ENCODE results near the gene NKAIN4.

DNA sequence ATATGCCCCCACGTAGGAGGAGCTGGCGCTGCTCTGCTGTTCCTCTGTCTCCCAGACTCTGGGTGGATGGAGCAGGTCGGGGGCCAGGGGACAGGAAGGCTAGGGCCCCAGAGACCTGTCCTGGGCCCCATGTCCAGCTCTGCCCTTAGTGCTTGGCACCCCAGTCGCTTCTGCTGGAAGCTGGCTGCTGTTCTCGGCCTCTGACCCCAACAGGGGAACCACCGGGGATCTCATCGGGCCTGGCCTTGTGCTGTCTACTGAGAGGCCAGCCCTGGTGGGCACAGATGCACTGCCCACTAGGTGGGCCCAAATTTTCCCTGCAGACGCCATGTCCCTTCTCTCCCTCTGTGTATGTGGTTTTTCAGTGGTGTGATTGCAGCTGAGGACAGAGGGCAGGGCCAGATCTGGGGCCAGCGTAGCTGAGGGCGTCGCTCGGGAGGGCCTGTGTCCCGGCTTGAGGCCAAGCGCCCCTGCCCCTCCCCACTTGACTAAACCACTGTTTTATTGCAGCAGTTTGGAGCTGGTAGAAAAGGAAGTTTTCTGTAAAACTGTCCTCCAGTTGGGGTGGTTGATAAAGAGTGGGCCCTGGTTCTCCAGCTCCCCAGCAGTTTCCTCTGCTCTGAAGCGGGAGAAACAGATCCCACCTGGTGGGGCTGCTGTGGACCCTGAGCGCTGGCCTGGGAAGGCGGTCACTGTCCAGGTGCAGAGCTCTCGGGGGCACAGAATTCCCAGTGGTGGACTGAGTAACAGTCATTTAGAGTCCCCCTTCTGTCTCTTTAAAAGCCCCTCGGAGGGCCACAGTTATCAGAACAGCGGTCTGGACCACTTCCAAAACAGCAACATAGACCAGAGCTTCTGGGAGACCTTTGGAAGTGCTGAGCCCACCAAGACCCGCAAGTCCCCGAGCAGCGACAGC is 32.8 kb upstream of the NKAIN4 start:
- TF ChIP-seq FOXM1 (IDR thresholded peaks at IDR 0.05; ENCODE audit: borderline replicate concordance, low read depth) (no peak), EP300 (IDR thresholded peaks at IDR 0.05; ENCODE audit: borderline replicate concordance) (no peak), ZBTB7A (IDR thresholded peaks at IDR 0.05; ENCODE audit: low read depth) (no peak), YY1 (IDR thresholded peaks at IDR 0.05; ENCODE audit: low read depth) (no peak), CEBPB (IDR thresholded peaks at IDR 0.05) (no peak), TAF1 (IDR thresholded peaks at IDR 0.05; ENCODE audit: low read depth) (no peak), RAD21 (IDR thresholded peaks at IDR 0.05; ENCODE audit: low read depth) (no peak), TCF12 (IDR thresholded peaks at IDR 0.05; ENCODE audit: low read depth) (no peak), CREB1 (IDR thresholded peaks at IDR 0.05; ENCODE audit: low read depth) (no peak)
- TF ChIP-seq, protein P1, sequence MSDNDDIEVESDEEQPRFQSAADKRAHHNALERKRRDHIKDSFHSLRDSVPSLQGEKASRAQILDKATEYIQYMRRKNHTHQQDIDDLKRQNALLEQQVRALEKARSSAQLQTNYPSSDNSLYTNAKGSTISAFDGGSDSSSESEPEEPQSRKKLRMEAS (IDR thresholded peaks at IDR 0.05), result no peak
- TF ChIP-seq, protein P2, sequence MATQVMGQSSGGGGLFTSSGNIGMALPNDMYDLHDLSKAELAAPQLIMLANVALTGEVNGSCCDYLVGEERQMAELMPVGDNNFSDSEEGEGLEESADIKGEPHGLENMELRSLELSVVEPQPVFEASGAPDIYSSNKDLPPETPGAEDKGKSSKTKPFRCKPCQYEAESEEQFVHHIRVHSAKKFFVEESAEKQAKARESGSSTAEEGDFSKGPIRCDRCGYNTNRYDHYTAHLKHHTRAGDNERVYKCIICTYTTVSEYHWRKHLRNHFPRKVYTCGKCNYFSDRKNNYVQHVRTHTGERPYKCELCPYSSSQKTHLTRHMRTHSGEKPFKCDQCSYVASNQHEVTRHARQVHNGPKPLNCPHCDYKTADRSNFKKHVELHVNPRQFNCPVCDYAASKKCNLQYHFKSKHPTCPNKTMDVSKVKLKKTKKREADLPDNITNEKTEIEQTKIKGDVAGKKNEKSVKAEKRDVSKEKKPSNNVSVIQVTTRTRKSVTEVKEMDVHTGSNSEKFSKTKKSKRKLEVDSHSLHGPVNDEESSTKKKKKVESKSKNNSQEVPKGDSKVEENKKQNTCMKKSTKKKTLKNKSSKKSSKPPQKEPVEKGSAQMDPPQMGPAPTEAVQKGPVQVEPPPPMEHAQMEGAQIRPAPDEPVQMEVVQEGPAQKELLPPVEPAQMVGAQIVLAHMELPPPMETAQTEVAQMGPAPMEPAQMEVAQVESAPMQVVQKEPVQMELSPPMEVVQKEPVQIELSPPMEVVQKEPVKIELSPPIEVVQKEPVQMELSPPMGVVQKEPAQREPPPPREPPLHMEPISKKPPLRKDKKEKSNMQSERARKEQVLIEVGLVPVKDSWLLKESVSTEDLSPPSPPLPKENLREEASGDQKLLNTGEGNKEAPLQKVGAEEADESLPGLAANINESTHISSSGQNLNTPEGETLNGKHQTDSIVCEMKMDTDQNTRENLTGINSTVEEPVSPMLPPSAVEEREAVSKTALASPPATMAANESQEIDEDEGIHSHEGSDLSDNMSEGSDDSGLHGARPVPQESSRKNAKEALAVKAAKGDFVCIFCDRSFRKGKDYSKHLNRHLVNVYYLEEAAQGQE (IDR thresholded peaks at IDR 0.05; ENCODE audit: low read depth), result no peak
